ENCODE data around the gene FADS2.

Gene FADS2

GRCh38 chr11:61914471-61915171, 86.5 kb downstream of the FADS2 start:
- Histone ChIP-seq H3K27ac (ENCODE audit: low read depth, low read length) (no peak overlapping the region), H3K27me3 (ENCODE audit: low read length) (no peaks in the 10 kb centered on the region), H4K20me1 (ENCODE audit: low read depth, low read length) (no peaks in the 10 kb centered on the region), H2AFZ (ENCODE audit: low read depth, low read length, severe bottlenecking) (no peak overlapping the region), H3K9ac (ENCODE audit: low read length) (no peak overlapping the region), H3K4me3 (ENCODE audit: insufficient read depth, low read length, poor library complexity, severe bottlenecking) (no peak overlapping the region), H3K36me3 (ENCODE audit: low read length) (no peaks in the 10 kb centered on the region), H3K4me2 (ENCODE audit: low read depth, low read length, poor library complexity, severe bottlenecking) (no peak overlapping the region), H3F3A (ENCODE audit: insufficient read depth) (no peaks in the 10 kb centered on the region), H3K9me2 (replicated peaks; ENCODE audit: insufficient read depth, low read length) (no peaks in the 10 kb centered on the region), H3K79me2 (ENCODE audit: insufficient read depth, low read length) (no peaks in the 10 kb centered on the region), H3K9me3 (ENCODE audit: insufficient read depth, low read length) (no peaks in the 10 kb centered on the region)
- TF ChIP-seq EZH2phosphoT487 (conservative IDR thresholded peaks at IDR 0.05; ENCODE audit: low read length) (no peak), CTCF (IDR thresholded peaks at IDR 0.05; ENCODE audit: insufficient read depth, low read length, poor library complexity, severe bottlenecking) (no peak)

GRCh38 chr11:61916737-61917333, 88.7 kb downstream of the FADS2 start:
- Histone ChIP-seq H3K36me3 (ENCODE audit: low read length) (no peaks in the 10 kb centered on the region), H3F3A (ENCODE audit: insufficient read depth) (no peaks in the 10 kb centered on the region), H3K27me3 (ENCODE audit: low read length) (no peaks in the 10 kb centered on the region), H3K4me2 (ENCODE audit: low read depth, low read length, poor library complexity, severe bottlenecking) (no peak overlapping the region), H4K20me1 (ENCODE audit: low read depth, low read length) (no peaks in the 10 kb centered on the region), H3K9ac (ENCODE audit: low read length) (no peak overlapping the region), H3K79me2 (ENCODE audit: insufficient read depth, low read length) (no peaks in the 10 kb centered on the region), H3K27ac (ENCODE audit: low read depth, low read length) (no peak overlapping the region), H3K9me3 (ENCODE audit: insufficient read depth, low read length) (no peaks in the 10 kb centered on the region), H2AFZ (ENCODE audit: low read depth, low read length, severe bottlenecking) (no peak overlapping the region), H3K4me3 (ENCODE audit: insufficient read depth, low read length, poor library complexity, severe bottlenecking) (no peak overlapping the region), H3K9me2 (replicated peaks; ENCODE audit: insufficient read depth, low read length) (no peaks in the 10 kb centered on the region)
- no peak for TF ChIP-seq CTCF (IDR thresholded peaks at IDR 0.05; ENCODE audit: insufficient read depth, low read length, poor library complexity, severe bottlenecking)
- TF ChIP-seq EZH2phosphoT487 (conservative IDR thresholded peaks at IDR 0.05; ENCODE audit: low read length): no peak

All from SU-DHL-6 (cell line).